AG04450 (cell line): Measurements from ENCODE around the gene CARMIL1. TPM values are rescaled to one million over a fixed set of nuclear protein-coding genes. Genes with fewer than 3 reads are reported as not detected.

ENCODE experiments used
- CTCF ChIA-PET: fragments of 300-600, 350-600 bp; formaldehyde crosslinking; extraction: SDS; loops from one replicate; lab custom pipeline; 2022; ENCODE audit warnings: antibody characterized with exemption, inconsistent platforms; lab: Charles Lee
- POLR2A ChIA-PET: fragments of 350-600 bp; formaldehyde crosslinking; extraction: SDS; loops from one replicate; lab custom pipeline; 2021; ENCODE audit warnings: antibody characterized with exemption, inconsistent platforms; lab: Yijun Ruan, JAX
- DNase-seq: peaks from one replicate; pipeline ENCODE4 v3.0.0-alpha.2; 2011; ENCODE audit warnings: low read depth, low spot score
- H3K27ac ChIP-seq: one replicate; pipeline ENCODE4 v1.5.1; 2012; ENCODE audit warnings: low read depth, low read length, control low read depth
- H3K27me3 ChIP-seq: one replicate; pipeline ENCODE4 v1.6.0; 2012; ENCODE audit warnings: low read length; ENCODE audit not compliant: control insufficient read depth, insufficient read depth
- H3K4me3 ChIP-seq: 2 replicates; pipeline ENCODE4 v1.5.1; 2011; ENCODE audit warnings: mild to moderate bottlenecking, low read depth, low read length, control low read depth
- H3K9me3 ChIP-seq: 2 replicates; pipeline ENCODE4 v1.5.1; 2012; ENCODE audit warnings: low read length; ENCODE audit not compliant: control insufficient read depth, insufficient read depth
- polyA plus RNA-seq: library from polyadenylated mRNA; depleted of rRNA; stranded (reverse); fragments of >200 nt; gene quantifications from 2 replicates; pipeline ENCODE4 v1.2.3, GENCODE V29; 2011
- TF ChIP-seq, protein P1 (sequence below): IDR thresholded peaks from 2 replicates; pipeline ENCODE4 v1.5.1; 2011; ENCODE audit warnings: low read depth, low read length, control low read depth, inconsistent platforms

The CARMIL1 gene
- polyA plus RNA-seq, 1 experiment = 0.55 TPM

GRCh38 chr6:25452031-25452430, 172.9 kb downstream of the CARMIL1 start:
- Histone ChIP-seq H3K9me3 (no peaks in the 10 kb centered on the region), H3K4me3 (no peak overlapping the region), H3K27me3 (no peaks in the 10 kb centered on the region), H3K27ac (no peak overlapping the region)
- TF ChIP-seq, protein P1, sequence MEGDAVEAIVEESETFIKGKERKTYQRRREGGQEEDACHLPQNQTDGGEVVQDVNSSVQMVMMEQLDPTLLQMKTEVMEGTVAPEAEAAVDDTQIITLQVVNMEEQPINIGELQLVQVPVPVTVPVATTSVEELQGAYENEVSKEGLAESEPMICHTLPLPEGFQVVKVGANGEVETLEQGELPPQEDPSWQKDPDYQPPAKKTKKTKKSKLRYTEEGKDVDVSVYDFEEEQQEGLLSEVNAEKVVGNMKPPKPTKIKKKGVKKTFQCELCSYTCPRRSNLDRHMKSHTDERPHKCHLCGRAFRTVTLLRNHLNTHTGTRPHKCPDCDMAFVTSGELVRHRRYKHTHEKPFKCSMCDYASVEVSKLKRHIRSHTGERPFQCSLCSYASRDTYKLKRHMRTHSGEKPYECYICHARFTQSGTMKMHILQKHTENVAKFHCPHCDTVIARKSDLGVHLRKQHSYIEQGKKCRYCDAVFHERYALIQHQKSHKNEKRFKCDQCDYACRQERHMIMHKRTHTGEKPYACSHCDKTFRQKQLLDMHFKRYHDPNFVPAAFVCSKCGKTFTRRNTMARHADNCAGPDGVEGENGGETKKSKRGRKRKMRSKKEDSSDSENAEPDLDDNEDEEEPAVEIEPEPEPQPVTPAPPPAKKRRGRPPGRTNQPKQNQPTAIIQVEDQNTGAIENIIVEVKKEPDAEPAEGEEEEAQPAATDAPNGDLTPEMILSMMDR = no peak
- POLR2A ChIA-PET = interaction anchor here (0.7 kb wide), 1 partner anchor 40 kb away, joined by 4 read pairs; no protein-coding TSS in a partner anchor
- CTCF ChIA-PET = interaction anchor here (0.6 kb wide), 1 partner anchor 1178 kb away, joined by 3 read pairs; no protein-coding TSS in a partner anchor
- DNase-seq = no peak

DNA sequence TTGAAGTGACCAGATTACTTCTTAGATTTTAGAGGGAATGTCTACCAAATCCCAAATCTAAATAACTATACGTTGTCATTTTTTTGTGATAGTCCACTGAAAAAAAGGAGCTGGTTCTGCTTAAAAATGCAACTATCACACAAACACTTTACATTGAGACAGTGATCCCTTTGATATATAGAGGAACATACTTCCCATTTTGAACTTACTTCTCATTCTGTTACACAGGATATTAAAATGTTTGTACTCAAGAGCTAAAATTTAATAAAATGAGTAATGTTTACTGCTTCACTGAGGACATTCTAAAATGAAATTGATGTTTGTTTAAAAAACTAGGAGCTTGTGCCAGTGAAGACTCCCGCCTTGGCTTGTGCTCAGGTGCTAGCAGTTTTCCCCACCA, 174.1 kb downstream of the CARMIL1 start:
- TF ChIP-seq, protein P1 = no peak
- H3K9me3 ChIP-seq = no peaks in the 10 kb centered on the region
- H3K4me3 ChIP-seq = no peak overlapping the region
- H3K27ac ChIP-seq = no peak overlapping the region
- ChIA-PET CTCF (interaction anchor here (0.9 kb wide), 2 partner anchors 103 to 188 kb away, joined by 3 read pairs; no protein-coding TSS in a partner anchor), POLR2A (no interaction called here)
- no peak for DNase-seq
- no peaks in the 10 kb centered on the region for H3K27me3 ChIP-seq

DNA sequence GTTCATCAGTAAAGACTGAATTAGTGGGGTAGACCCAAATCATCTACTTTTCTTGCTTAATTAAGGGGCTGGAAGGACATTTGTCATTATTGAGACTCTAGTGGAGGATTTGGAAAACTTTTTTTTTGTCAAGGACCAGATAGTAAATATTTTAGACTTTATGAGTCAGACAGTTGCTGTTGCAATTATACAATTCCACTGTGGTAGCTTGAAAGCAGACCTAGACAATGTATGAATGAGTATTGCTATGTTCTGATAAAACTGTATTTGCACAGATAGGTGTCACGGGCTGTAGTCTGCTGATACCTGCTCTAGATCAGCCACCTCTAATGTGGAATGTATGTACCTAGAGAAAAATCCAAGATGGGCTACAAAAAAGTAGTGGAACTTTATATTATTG, 175.0 kb downstream of the CARMIL1 start:
- ChIA-PET POLR2A (no interaction called here), CTCF (no interaction called here)
- DNase-seq = no peak
- Histone ChIP-seq H3K4me3 (no peak overlapping the region), H3K9me3 (no peaks in the 10 kb centered on the region), H3K27ac (no peak overlapping the region), H3K27me3 (no peaks in the 10 kb centered on the region)
- TF ChIP-seq, protein P1 = no peak

GRCh38 chr6:25456249-25457040, 177.3 kb downstream of the CARMIL1 start:
- CTCF ChIA-PET = interaction anchor here (1.2 kb wide), 2 partner anchors 34 to 191 kb away, joined by 6 read pairs; no protein-coding TSS in a partner anchor

More at GRCh38 chr6:25456249-25457040, 177.3 kb downstream of the CARMIL1 start:
- no peak for DNase-seq
- Histone ChIP-seq H3K27me3 (no peaks in the 10 kb centered on the region), H3K27ac (no peak overlapping the region), H3K4me3 (no peak overlapping the region), H3K9me3 (no peaks in the 10 kb centered on the region)
- TF ChIP-seq, protein P1 = no peak
- POLR2A ChIA-PET = no interaction called here
